Aorta (tissue), 5 donors: ENCODE data around the gene MORN1. TPM values are rescaled to one million over a fixed set of nuclear protein-coding genes. Genes with fewer than 3 reads are reported as not detected.

Source experiments
- ATAC-seq: fragments of 200-7000 bp; cut with Tn5 transposase; one replicate; pipeline ENCODE4 v1.9.1; 2022; ENCODE audit warnings: moderate library complexity; ENCODE audit not compliant: low FRiP score
- DNase-seq, 2 donors: peaks; one replicate each; pipeline ENCODE4 v3.0.0-alpha.2; 2020
- H3K27ac ChIP-seq, 2 donors: one replicate each; pipeline ENCODE4 v1.5.1; 2013; ENCODE audit warnings: low read length in 2 of 2, mild to moderate bottlenecking in 2 of 2, moderate library complexity in 2 of 2, control low read depth in 1 of 2, inconsistent platforms in 1 of 2, low read depth in 1 of 2
- H3K27me3 ChIP-seq, 2 donors: one replicate each; pipeline ENCODE4 v1.6.1; 2013; ENCODE audit warnings: control low read depth in 1 of 2, low read length in 1 of 2, mild to moderate bottlenecking in 1 of 2, moderate library complexity in 1 of 2; ENCODE audit not compliant: insufficient read depth in 2 of 2, control insufficient read depth in 1 of 2
- H3K36me3 ChIP-seq, 2 donors: one replicate each; pipeline ENCODE4 v1.6.1; 2013; ENCODE audit warnings: control low read depth in 1 of 2, low read length in 1 of 2, mild to moderate bottlenecking in 1 of 2; ENCODE audit not compliant: insufficient read depth in 2 of 2, control insufficient read depth in 1 of 2
- H3K4me1 ChIP-seq, 2 donors: one replicate each; pipeline ENCODE4 v1.6.1; 2013; ENCODE audit warnings: low read length in 2 of 2, control low read depth in 1 of 2, mild to moderate bottlenecking in 1 of 2, moderate library complexity in 1 of 2; ENCODE audit not compliant: insufficient read depth in 2 of 2, control insufficient read depth in 1 of 2
- H3K4me3 ChIP-seq, 2 donors: one replicate each; pipeline ENCODE4 v1.5.1; 2013; ENCODE audit warnings: low read length in 2 of 2, control low read depth in 1 of 2, mild to moderate bottlenecking in 1 of 2
- H3K9me3 ChIP-seq: one replicate; pipeline ENCODE4 v1.6.1; 2013; ENCODE audit warnings: mild to moderate bottlenecking, low read length; ENCODE audit not compliant: control insufficient read depth
- WGBS, 2 donors: extraction: QIAGEN DNeasy Blood & Tissue Kit; methylation state at CpG; one replicate each; pipeline ENCODE4 v1.1.7; 2013; 5-methylcytosine and 5-hydroxymethylcytosine counted together
- intact Hi-C, 2 donors: fragments of 100-400 bp; cut with DNase I; formaldehyde crosslinking; loops; one replicate each; pipeline versions ENCODE4 v1.14.2 to v1.15.0; 2022
- polyA plus RNA-seq, 2 donors: library from polyadenylated mRNA; stranded (reverse); fragments of 200-250 nt; gene quantifications; one replicate each; pipeline ENCODE4 v1.2.3, GENCODE V29; 2013
- total RNA-seq, 2 donors: library from RNA; stranded (reverse); fragmentation: NEBNext Ultra II Directional; extraction: Animal tissue kit (Norgen Biotek cat#: 25700); gene quantifications; one replicate each; pipeline ENCODE4 v1.2.1, GENCODE V29; 2021
- donor health status: healthy with polysubstance abuse.
- donor health status: Bipolar disorder and iron deficiency.
- donor health status: DM: no; HTN: no; CAD: no.
- donor health status: DM: no; HTN: no; CAD: no.
- donor health status: DM: yes; HTN: yes; CAD: no.

The MORN1 gene
- total and polyA plus RNA-seq, 4 donors: 0.50 to 12.0 (median 6.9) TPM

DNA sequence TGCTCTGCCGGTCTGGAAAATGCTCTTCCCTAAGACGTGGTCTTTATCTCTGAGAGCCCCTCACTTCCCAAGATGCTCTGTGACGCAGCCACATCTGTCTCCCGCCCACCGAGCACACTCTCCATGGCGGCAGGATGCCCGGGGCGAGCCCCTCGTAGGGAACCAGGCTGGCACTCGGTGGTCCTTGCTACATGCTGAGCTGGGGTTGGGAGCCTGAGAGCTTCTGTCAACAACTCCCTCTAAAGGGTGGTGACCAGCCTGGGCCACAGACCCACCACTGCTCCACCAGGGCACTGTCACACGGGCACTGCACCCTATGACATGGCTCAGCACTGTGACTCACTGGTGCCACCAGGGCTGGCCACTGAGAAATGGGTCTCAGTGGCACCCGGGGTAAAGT is 18.4 kb upstream of the MORN1 start:
- 86 to 89% methylated on average over 12 of the region's 12 CpGs for WGBS, 2 donors
- no peaks in the 10 kb centered on the region for H3K4me1 ChIP-seq
- intact Hi-C loops: loop anchor here in 1 of 2 donors (5.0 kb wide), 1 partner anchor 118 kb away; the partner anchor contains the start of gene PANK4
- ATAC-seq: no peak
- no peak overlapping the region for H3K27ac ChIP-seq
- no peak overlapping the region for H3K4me3 ChIP-seq
- DNase-seq: no peak
- no peaks in the 10 kb centered on the region for H3K27me3 ChIP-seq
- no peaks in the 10 kb centered on the region for H3K9me3 ChIP-seq
- no peaks in the 10 kb centered on the region for H3K36me3 ChIP-seq

GRCh38 chr1:2408859-2409276 is 17.5 kb upstream of the MORN1 start:
- H3K27ac ChIP-seq: no peak overlapping the region
- ATAC-seq (no peak), DNase-seq (no peak)
- H3K4me3 ChIP-seq: no peak overlapping the region
- WGBS, 2 donors: 82% methylated on average over 12 to 13 of the region's 13 CpGs
- intact Hi-C loops: no loop called here
- H3K27me3 ChIP-seq: no peaks in the 10 kb centered on the region
- H3K4me1 ChIP-seq: no peaks in the 10 kb centered on the region
- peaks cover 0 to 2% of the 10 kb centered on the region in 2 donors for H3K36me3 ChIP-seq
- H3K9me3 ChIP-seq: no peaks in the 10 kb centered on the region

DNA sequence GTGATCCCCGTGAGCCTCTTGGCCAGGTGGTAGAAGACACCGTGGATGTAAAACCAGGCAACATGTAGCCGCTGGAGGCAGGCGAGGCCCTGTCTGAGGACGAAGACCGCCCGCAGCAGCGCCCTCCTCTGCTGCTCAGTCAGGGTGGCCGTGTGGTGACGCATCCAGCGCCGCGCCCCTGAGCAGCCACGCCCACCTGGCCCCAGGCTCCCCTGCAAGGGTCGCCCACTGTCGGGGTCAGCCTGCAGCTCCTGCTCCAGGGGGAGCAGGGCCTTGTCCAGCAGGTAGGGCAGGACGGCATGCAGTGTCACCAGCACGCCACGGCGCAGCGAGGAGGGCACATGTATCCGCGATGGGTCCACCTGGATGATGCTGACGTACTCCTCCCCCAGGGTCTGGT is 17.1 kb upstream of the MORN1 start:
- Histone ChIP-seq H3K36me3 (peaks cover 0 to 2% of the 10 kb centered on the region in 2 donors), H3K27ac (no peak overlapping the region), H3K27me3 (no peaks in the 10 kb centered on the region), H3K9me3 (no peaks in the 10 kb centered on the region), H3K4me3 (no peak overlapping the region), H3K4me1 (no peaks in the 10 kb centered on the region)
- no peak for DNase-seq
- ATAC-seq: no peak
- WGBS, 2 donors: 91 to 92% methylated on average over 23 to 24 of the region's 24 CpGs
- intact Hi-C loops: no loop called here

DNA sequence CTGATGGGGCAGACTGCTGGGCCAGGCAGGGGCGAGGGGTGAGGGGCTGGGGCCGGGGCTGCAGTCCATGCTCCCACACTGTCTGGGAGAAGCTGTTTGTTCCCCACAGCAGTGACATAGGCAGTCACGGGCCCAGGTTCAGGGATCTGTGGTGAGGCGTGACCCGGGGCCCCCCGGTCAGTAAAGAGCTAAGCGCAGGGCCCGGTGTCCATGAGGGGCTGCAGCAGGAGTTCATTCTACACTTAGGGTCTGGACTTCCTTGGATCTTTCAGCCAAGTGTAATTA is 16.6 kb upstream of the MORN1 start:
- Histone ChIP-seq H3K4me1 (no peaks in the 10 kb centered on the region), H3K4me3 (no peak overlapping the region), H3K27ac (no peak overlapping the region), H3K36me3 (peaks cover 0 to 2% of the 10 kb centered on the region in 2 donors), H3K9me3 (no peaks in the 10 kb centered on the region), H3K27me3 (no peaks in the 10 kb centered on the region)
- intact Hi-C loops: no loop called here
- 94% methylated on average over 8 of the region's 8 CpGs for WGBS, 2 donors
- no peak for DNase-seq
- ATAC-seq: no peak

DNA sequence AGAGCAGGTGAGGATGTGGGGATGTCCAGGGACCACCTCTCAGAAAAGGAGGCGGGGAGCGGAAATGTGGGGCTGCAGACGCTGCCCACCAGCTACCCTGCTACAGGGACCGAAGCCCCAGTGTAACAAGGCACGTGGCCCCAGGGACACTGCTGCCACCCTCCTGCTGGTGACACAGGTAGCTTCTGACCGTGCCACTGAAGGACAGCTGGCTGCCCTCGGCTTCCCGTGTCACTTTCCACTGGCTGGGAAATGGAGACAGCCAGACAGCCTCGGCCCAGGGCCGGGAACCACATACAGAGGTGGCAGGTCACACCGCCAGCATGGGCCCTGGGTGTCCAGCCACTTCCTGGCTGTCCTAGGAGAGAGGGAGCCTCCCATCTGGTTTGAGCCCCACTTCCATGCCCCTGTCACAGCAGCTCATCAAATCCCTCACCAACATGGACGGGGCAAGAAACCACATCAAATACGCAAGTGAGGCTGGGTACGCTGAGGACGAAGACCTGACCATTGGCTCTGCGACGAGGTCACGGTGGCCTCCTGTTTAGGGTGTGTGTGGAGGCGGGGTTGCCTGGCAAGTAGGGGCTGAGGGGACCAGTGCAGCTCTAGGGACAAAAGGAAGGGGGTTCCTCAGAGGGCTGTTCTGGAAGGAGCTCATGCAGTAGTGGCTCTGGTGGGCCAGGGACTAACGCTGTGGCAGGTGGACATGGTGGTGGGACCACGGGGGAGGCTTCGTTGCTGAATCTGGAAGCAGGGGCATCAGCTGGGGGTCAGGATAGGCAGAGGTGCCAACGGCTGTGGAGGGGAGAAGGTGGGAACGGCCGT is 16.0 kb upstream of the MORN1 start:
- no peak for DNase-seq
- no peaks in the 10 kb centered on the region for H3K4me1 ChIP-seq
- no peak overlapping the region for H3K27ac ChIP-seq
- peaks cover 0 to 2% of the 10 kb centered on the region in 2 donors for H3K36me3 ChIP-seq
- no peaks in the 10 kb centered on the region for H3K27me3 ChIP-seq
- H3K9me3 ChIP-seq: no peaks in the 10 kb centered on the region
- WGBS, 2 donors: 79 to 82% methylated on average over 25 of the region's 25 CpGs
- no peak overlapping the region for H3K4me3 ChIP-seq
- intact Hi-C loops: no loop called here
- no peak for ATAC-seq

DNA sequence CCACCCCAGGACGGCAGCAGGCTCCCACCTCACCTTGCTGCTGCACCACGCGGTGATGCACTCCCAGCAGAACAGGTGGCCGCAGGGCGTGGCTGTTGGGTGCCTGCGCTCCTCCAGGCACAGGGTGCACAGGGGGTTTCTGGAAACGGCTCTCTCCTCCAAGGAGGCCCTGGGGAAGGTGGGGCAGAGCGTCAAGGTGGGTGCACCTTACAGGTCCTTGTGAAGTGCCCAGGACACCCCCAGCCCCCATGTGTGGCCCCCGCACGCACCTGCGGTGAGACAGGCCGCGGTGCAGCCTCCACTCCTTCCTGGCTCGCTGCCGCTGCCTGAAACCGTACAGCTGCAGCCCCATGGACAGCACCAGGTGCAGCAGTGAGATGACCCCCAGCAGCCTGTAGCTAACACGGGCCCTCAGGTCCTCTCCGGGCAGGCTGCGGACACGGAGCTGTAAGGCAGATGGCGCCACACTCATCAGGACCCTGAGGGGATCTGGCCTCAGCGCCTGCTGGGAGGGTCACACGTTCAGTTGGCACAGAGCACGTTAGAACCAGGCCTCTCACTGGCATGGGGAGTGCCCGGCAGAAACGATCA is 15.2 kb upstream of the MORN1 start:
- intact Hi-C loops: no loop called here
- DNase-seq (no peak), ATAC-seq (no peak)
- no peaks in the 10 kb centered on the region for H3K9me3 ChIP-seq
- WGBS, 2 donors: 72 to 73% methylated on average over 26 of the region's 26 CpGs
- H3K4me1 ChIP-seq: no peaks in the 10 kb centered on the region
- H3K27ac ChIP-seq: no peak overlapping the region
- H3K27me3 ChIP-seq: no peaks in the 10 kb centered on the region
- H3K36me3 ChIP-seq: peaks cover 0 to 2% of the 10 kb centered on the region in 2 donors
- no peak overlapping the region for H3K4me3 ChIP-seq

GRCh38 chr1:2405588-2406295 is 14.4 kb upstream of the MORN1 start:
- whole genome bisulfite sequencing, 2 donors: 64 to 71% methylated on average over 28 of the region's 28 CpGs
- H3K4me3 ChIP-seq: no peak overlapping the region
- DNase-seq: no peak
- no peaks in the 10 kb centered on the region for H3K9me3 ChIP-seq
- peaks cover 0 to 2% of the 10 kb centered on the region in 2 donors for H3K36me3 ChIP-seq
- no peak for ATAC-seq
- intact Hi-C loops: no loop called here
- H3K27ac ChIP-seq: no peak overlapping the region
- no peaks in the 10 kb centered on the region for H3K4me1 ChIP-seq
- H3K27me3 ChIP-seq: no peaks in the 10 kb centered on the region

DNA sequence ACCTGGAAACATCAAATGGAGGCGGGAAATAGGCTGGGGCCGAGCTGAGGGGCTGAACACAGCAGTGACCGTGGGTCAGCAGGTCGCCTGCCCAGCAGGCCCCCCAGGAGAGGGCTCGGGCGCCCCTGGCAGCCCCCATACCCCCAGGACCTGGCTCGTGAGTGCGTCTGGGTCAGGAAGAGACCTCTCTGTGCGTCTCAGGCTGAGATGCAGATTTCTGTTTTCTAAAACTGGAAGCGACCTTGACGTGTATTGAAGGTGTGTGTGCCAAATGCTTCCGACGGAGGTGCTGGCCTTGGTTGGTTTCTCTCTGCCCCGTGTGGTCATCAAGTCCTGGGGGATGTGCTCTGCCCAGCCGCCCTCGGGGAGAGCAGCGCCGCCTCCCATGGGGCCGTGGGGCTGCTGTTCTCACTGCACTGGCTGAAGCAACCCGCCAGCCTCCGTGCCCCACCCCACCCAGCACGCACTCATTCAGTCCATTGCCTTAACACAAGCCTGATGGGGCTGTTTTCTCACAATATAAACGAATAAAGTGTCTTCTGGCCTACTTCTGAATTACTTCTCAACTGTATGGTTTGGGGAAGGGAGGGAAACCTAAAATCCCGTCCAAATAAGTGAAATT is 13.6 kb upstream of the MORN1 start:
- ATAC-seq (no peak), DNase-seq (no peak)
- intact Hi-C loops: no loop called here
- Histone ChIP-seq H3K36me3 (peaks cover 0 to 2% of the 10 kb centered on the region in 2 donors), H3K4me1 (no peaks in the 10 kb centered on the region), H3K27me3 (no peaks in the 10 kb centered on the region), H3K9me3 (no peaks in the 10 kb centered on the region), H3K27ac (no peak overlapping the region), H3K4me3 (no peak overlapping the region)
- 76 to 79% methylated on average over 24 of the region's 24 CpGs for WGBS, 2 donors
